Activated naive CD8-positive, alpha-beta T cell treated with anti-CD3 and anti-CD28 coated beads, Interleukin-2, amount 10 ng/mL, durations not matched to agents 7 days and 5 days (primary cell): ENCODE results near the gene DHRS4L2. TPM values are rescaled to one million over a fixed set of nuclear protein-coding genes. Genes with fewer than 3 reads are reported as not detected.
"Not testable (repeated sequence)": the region's sequence is repeated elsewhere in the genome, so short reads cannot be mapped to it uniquely, and the experiment has no call there.

Source experiments
- ATAC-seq: fragments of 150-1000 bp; cut with Tn5 transposase; one replicate; pipeline ENCODE4 v1.10.0; 2021; ENCODE audit warnings: low read depth, moderate library complexity
- POLR2A ChIA-PET: fragments of 350-600 bp; sonication (Branson Sonifier 250); formaldehyde crosslinking; loops from one replicate; lab custom pipeline; 2021; ENCODE audit warnings: antibody characterized with exemption; lab: Charles Lee
- DNase-seq: peaks from one replicate; pipeline ENCODE4 v3.0.0; 2021
- H3K27ac Mint-ChIP-seq: one replicate; pipeline ENCODE4 v1.8.0; 2022; ENCODE audit warnings: mild to moderate bottlenecking, mixed read lengths
- H3K27me3 Mint-ChIP-seq: one replicate; pipeline ENCODE4 v1.8.0; 2022; ENCODE audit warnings: mild to moderate bottlenecking, moderate library complexity, mixed read lengths
- H3K36me3 Mint-ChIP-seq: one replicate; pipeline ENCODE4 v1.8.0; 2021; ENCODE audit warnings: mild to moderate bottlenecking, mixed read lengths
- H3K4me1 Mint-ChIP-seq: one replicate; pipeline ENCODE4 v1.8.0; 2021; ENCODE audit warnings: mixed read lengths
- H3K4me3 Mint-ChIP-seq: one replicate; pipeline ENCODE4 v1.8.0; 2022; ENCODE audit warnings: mild to moderate bottlenecking, moderate library complexity, mixed read lengths
- H3K9me3 Mint-ChIP-seq: one replicate; pipeline ENCODE4 v1.8.0; 2021; ENCODE audit warnings: mixed read lengths
- total RNA-seq, 2 experiments: library from RNA; stranded (reverse); gene quantifications; one replicate each; pipeline ENCODE4 v1.2.3, GENCODE V29; 2021

The DHRS4L2 gene
- total RNA-seq, 2 experiments from 2014 or later = 17.7 to 20.9 TPM

DNA sequence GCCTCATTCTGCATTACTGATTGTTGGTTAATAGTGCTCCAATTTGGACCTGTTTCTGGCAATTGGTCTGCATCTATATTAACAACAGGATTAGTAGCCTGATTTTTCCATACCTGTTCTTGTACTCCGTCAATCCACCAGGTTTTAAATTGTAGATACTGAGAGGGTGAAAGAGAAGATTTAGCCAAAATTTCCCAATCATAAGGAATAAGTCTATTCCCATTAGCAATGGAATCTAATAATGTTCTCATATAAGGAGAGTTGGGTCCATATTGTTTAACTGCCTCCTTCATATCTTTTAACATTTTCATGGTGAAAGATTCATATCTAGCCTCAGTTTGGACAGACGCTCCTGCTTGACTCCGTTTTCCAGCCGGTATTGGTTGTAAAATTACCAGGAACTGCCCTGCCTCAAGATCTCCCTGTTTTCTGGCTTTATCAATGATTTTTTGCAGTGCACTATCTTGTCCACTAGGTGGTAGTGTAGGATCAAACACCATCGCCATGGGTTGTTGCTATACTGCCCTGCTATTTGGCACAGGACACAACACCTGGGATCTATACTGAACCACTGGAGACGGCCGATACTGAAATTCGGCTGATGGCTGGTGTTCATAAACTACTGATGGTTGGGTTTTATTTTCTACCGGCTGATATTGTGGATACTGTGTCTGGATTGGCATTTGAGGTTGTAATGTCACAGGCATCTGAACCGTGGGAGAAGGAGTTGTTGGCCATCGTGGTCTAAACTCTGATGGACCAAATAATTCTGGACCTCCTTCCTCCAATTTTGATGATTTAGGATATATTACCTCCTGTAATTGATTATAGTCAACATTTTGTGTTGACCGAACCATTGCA lies 25.2 kb downstream of the DHRS4L2 start:
- Mint-ChIP-seq H3K9me3 (peaks cover under 1% of the 10 kb centered on the region), H3K27ac (no peak overlapping the region), H3K27me3 (peaks cover 7% of the 10 kb centered on the region), H3K4me3 (no peak overlapping the region), H3K36me3 (peaks cover 4% of the 10 kb centered on the region), H3K4me1 (peaks cover 15% of the 10 kb centered on the region)
- DNase-seq (no peak), ATAC-seq (peak; percentile 81)
- POLR2A ChIA-PET = no interaction called here

DNA sequence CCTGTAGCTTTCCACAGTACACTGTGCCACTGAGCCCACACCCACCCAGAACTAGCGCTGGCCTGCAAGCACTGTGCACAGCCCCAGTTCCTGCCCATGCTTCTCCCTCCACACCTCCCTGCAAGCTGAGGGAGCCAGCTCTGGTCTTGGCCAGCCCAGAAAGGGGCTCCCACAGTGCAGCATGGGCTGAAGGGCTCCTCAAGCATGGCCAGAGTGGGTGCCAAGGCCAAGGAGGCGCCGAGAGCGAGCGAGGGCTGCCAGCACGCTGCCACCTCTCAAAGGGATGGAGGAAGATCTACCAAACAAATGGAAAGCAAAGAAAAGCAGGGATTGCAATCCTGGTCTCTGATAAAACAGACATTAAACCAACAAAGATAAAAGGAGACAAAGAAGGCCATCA lies 27.0 kb downstream of the DHRS4L2 start:
- H3K4me3 Mint-ChIP-seq, H3K4me1 Mint-ChIP-seq, H3K27ac Mint-ChIP-seq, POLR2A ChIA-PET, ATAC-seq, H3K36me3 Mint-ChIP-seq, DNase-seq, H3K9me3 Mint-ChIP-seq, H3K27me3 Mint-ChIP-seq: not testable (repeated sequence)

DNA sequence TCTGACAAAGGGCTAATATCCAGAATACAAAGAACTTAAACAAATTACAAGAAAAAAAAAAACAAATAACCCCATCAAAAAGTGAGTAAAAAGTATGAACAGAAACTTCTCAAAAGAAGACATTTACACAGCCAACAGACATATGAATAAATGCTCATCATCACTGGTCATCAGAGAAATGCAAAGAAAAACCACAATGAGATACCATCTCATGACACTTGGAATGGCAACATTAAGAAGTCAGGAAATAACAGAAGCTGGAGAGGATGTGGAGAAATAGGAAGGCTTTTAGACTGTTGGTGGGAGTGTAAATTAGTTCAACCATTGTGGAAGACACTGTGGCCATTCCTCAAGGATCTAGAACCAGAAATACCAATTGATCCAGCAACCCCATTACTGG lies 30.2 kb downstream of the DHRS4L2 start:
- H3K27me3 Mint-ChIP-seq, H3K36me3 Mint-ChIP-seq, DNase-seq, H3K4me3 Mint-ChIP-seq, POLR2A ChIA-PET, H3K27ac Mint-ChIP-seq, H3K9me3 Mint-ChIP-seq, H3K4me1 Mint-ChIP-seq, ATAC-seq: not testable (repeated sequence)

DNA sequence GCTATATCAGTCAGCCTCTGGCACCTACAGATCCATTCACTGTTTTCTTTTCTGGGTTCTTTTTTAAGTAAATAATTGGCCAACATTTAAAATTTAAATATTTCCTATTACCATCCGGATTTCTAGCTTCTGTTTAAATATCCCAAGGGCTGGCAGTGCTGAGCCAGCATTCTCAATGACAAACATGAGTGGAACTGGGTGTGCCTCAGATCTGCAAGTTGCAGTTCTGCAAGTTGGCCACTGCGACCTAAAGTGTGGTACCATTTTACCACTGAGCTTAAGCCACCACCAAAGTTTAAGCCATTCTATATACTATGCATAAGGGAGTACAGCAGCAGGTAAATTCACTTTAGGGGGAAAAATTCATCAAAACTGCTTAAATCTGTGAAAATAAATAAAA lies 31.2 kb downstream of the DHRS4L2 start:
- H3K27ac Mint-ChIP-seq, H3K36me3 Mint-ChIP-seq, H3K27me3 Mint-ChIP-seq, ATAC-seq, POLR2A ChIA-PET, H3K4me1 Mint-ChIP-seq, DNase-seq, H3K4me3 Mint-ChIP-seq, H3K9me3 Mint-ChIP-seq: not testable (repeated sequence)

DNA sequence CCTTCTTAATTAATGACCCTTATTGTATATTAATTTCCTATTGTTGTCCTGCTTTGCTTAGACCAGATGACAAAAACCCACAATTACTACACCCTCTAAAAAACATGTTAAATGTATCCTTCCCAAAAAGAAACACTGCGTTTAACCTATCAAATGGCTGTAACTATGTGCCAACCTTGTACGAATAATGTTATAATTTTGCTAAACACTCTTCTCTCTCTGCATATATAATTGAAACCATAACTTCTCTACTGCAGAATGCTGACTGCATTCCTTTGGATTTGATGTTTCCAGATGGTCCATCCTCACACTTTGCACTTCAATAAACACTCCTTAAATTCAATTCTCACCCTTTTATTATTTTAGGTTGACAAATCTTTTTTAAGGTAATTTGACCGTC lies 31.8 kb downstream of the DHRS4L2 start:
- H3K4me3 Mint-ChIP-seq, H3K4me1 Mint-ChIP-seq, POLR2A ChIA-PET: not testable (repeated sequence)

DNA sequence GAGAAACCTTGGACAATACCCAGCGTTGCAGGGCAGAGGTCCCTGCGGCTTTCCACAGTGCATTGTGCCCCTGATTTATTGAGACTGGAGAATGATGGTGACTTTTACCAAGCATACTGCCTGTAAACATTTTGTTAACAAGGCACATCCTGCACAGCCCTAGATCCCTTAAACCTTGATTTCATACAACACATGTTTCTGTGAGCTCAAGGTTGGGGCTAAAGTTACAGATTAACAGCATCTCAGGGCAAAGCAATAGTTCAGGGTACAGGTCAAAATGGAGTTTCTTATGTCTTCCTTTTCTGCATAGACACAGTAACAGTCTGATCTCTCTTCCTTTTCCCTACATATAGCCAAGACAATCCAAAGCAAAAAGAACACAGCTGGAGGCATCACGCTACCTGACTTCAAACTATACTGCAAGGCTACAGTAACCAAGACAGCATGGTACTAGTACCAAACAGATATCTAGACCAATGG lies 36.2 kb downstream of the DHRS4L2 start:
- H3K9me3 Mint-ChIP-seq, H3K36me3 Mint-ChIP-seq: not testable (repeated sequence)

More for the DNA sequence above, 31.8 kb downstream of the DHRS4L2 start:
- H3K36me3 Mint-ChIP-seq, H3K27me3 Mint-ChIP-seq, H3K27ac Mint-ChIP-seq, DNase-seq, ATAC-seq, H3K9me3 Mint-ChIP-seq: not testable (repeated sequence)

DNA sequence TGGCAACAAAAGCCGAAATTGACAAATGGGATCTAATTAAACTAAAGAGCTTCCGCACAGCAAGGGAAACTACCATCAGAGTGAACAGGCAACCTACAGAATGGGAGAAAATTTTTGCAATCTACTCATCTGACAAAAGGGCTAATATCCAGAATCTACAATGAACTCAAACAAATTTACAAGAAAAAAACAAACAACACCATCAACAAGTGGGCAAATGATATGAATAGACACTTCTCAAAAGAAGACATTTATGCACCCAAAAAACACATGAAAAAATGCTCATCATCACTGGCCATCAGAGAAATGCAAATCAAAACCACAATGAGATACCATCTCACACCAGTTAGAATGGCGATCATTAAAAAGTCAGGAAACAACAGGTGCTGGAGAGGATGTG lies 41.0 kb downstream of the DHRS4L2 start:
- POLR2A ChIA-PET, H3K4me1 Mint-ChIP-seq: not testable (repeated sequence)

More for the DNA sequence above, 36.2 kb downstream of the DHRS4L2 start:
- peaks cover 17% of the 10 kb centered on the region for H3K27me3 Mint-ChIP-seq
- ATAC-seq, H3K4me1 Mint-ChIP-seq, DNase-seq, H3K27ac Mint-ChIP-seq, POLR2A ChIA-PET, H3K4me3 Mint-ChIP-seq: not testable (repeated sequence)

DNA sequence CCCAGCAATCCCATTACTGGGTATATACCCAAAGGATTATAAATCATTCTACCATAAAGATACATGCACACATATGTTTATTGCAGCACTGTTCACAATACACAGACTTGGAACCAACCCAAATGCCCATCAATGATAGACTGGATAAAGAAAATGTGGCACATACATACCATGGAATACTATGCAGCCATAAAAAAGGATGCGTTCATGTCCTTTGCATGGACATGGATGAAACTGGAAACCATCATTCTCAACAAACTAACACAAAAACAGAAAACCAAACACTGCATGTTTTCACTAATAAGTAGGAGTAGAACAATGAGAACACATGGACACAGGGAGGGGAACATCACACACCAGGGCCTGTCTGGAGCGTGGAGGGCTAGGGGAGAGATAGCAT lies 42.6 kb downstream of the DHRS4L2 start:
- DNase-seq, H3K27ac Mint-ChIP-seq, ATAC-seq, H3K4me3 Mint-ChIP-seq, POLR2A ChIA-PET, H3K4me1 Mint-ChIP-seq, H3K36me3 Mint-ChIP-seq: not testable (repeated sequence)
- Mint-ChIP-seq H3K27me3 (peaks cover 17% of the 10 kb centered on the region), H3K9me3 (peaks cover 17% of the 10 kb centered on the region)

More for the DNA sequence above, 41.0 kb downstream of the DHRS4L2 start:
- not testable (repeated sequence) for H3K36me3 Mint-ChIP-seq, ATAC-seq, DNase-seq, H3K4me3 Mint-ChIP-seq, H3K27ac Mint-ChIP-seq
- Mint-ChIP-seq H3K27me3 (peaks cover 20% of the 10 kb centered on the region), H3K9me3 (peaks cover 17% of the 10 kb centered on the region)

DNA sequence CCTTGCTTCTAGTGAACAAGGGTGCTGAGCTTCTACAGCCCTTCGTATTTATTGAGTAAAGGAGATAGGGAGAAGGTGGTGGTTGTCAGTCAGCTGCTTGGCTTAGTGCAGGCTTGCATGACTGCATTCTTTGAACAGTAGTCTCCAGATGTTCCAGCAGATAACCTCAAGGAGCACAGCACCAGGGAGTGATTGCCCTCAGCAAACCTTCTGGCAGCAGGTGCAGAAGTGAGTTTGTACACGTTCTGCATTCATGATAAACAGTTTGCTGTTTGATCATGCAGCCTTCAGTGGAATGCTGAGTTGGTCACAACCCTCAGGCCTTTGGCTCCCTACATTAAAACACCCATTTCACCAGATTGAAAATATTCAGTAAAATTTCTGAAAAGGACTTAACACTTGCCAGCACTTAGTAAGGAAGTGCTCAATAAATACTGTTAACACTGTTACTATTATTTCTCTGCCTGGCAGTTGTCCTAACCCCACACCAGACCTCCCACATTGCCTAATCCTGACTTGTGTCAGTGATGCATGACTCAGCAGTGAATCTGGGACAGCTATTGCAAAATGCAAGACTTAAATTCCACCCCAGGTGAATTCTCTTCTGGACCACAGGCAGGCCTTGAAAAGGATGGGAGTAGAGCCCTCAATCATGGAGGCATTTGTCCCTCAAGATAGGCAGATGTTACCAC lies 44.1 kb downstream of the DHRS4L2 start:
- POLR2A ChIA-PET = interaction anchor here (0.6 kb wide), 1 partner anchor 11 kb away, joined by 3 read pairs; no protein-coding TSS in a partner anchor
- ATAC-seq (no peak), DNase-seq (no peak)
- H3K4me3 Mint-ChIP-seq = no peak overlapping the region
- H3K4me1 Mint-ChIP-seq = peaks cover 10% of the 10 kb centered on the region
- no peak overlapping the region for H3K27ac Mint-ChIP-seq
- peaks cover 9% of the 10 kb centered on the region for H3K27me3 Mint-ChIP-seq
- peaks cover 4% of the 10 kb centered on the region for H3K36me3 Mint-ChIP-seq
- H3K9me3 Mint-ChIP-seq = peaks cover 17% of the 10 kb centered on the region

DNA sequence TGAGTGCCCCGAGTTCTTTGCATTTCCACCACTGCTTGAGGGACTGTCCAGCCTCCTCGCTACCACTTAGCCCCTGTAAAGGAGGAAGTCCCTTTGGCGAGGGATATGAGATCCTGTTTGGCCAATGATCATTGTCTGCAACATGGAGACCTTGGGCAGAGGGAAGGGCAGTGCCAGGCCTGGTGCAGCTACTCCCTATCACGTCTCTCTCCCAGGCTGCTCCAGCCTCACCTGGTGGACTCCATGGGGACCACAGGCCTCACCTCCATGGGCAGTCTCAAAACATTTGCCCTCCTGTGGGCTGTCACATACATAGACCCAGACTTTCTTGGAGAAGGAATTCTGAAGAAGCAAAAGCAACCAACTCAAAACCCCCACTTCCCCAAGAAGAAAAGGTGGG lies 47.0 kb downstream of the DHRS4L2 start:
- POLR2A ChIA-PET = interaction anchor here (0.9 to 1.8 kb wide), 4 partner anchors 16 to 79 kb away, joined by 3 to 5 read pairs (median 4); partner anchors contain the start of genes CARMIL3, DCAF11 and NRL
- H3K36me3 Mint-ChIP-seq, DNase-seq, H3K27me3 Mint-ChIP-seq: not testable (repeated sequence)
- H3K27ac Mint-ChIP-seq = peak overlapping the region; percentile 54
- peak; percentile 10 for ATAC-seq
- peaks cover 15% of the 10 kb centered on the region for H3K4me1 Mint-ChIP-seq
- peak overlapping the region; percentile 94 for H3K4me3 Mint-ChIP-seq
- H3K9me3 Mint-ChIP-seq = peaks cover 17% of the 10 kb centered on the region

DNA sequence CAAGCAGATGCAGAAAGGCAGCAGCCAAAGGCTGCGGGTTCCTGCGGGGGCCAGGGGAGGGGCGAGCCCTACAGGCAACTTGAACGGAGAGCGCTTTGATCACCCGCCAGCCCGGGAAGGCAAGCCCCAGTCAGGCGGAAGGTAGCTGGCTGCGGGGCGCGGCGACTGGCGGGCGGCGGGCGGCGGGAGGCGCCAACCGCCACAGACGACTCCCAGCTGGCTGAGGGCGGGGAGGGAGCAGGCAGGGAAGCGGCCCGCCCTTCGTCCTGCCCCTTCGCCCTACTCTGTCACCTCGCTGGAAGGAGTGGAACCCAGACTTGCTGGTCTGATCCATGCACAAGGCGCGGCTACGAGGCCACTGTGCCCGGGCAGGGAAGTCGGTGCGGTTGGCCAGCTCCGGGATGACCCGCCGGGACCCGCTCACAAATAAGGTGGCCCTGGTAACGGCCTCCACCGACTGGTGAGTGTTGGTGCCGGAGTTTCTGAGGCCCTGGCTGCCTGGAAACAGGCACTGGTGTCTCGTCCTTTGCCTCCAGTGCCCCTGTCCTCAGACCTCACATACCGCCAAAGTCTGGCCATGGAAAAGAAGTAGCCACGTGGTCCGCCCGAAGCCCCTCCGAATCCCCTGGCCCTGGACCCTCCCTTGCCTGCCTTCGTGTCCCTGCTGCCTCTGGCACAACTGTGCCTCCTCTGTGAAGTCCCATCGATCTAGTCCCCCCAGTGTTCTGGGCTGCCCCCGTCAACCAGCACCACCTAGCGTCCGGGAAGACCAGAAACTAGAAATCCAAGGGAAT lies 47.6 kb downstream of the DHRS4L2 start:
- peaks cover 12% of the 10 kb centered on the region for H3K9me3 Mint-ChIP-seq
- peak overlapping the region; percentile 88 for H3K27ac Mint-ChIP-seq
- H3K4me1 Mint-ChIP-seq = peaks cover 15% of the 10 kb centered on the region
- H3K4me3 Mint-ChIP-seq = peak overlapping the region; percentile 94
- POLR2A ChIA-PET = interaction anchor here (0.9 to 1.8 kb wide), 4 partner anchors 16 to 78 kb away, joined by 3 to 5 read pairs (median 4); partner anchors contain the start of genes CARMIL3, DCAF11 and NRL
- H3K36me3 Mint-ChIP-seq = peaks cover 4% of the 10 kb centered on the region
- DNase-seq = peak; percentile 74
- peaks cover 11% of the 10 kb centered on the region for H3K27me3 Mint-ChIP-seq
- ATAC-seq = peak; percentile 78

DNA sequence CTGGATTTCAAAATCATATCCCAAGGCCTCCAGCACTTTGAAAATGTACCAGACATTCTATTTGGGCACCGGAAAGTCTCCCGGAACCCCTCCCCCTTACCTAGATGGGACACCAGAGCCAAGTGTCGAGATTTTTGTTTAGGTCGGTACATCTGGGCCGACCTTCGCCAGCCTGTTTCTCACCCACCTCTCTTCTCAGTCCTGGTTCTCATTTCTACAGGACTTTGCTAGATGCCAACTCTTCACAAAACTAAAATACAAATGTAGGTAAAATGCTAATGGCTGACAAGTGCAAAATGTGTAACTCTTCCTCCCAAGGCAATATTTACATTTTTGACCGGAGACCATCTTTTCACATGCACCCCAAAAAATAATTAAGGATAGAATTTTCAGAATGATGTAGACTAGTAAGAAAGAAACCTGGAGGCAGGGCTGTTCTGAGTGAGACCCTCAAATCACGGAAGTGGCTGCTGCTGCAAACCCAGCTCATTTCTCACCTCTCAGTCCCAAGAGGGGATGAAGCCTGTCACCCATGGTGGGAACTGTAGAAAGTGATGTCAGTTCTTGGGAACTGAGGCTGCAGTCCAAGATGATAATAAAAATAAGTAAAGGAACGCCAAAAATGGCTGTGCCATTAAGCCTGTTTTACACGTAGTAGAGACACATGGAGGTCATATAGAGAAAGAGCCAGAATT lies 48.4 kb downstream of the DHRS4L2 start:
- Mint-ChIP-seq H3K27me3 (peaks cover 16% of the 10 kb centered on the region), H3K27ac (peak overlapping the region; percentile 88), H3K4me1 (peaks cover 15% of the 10 kb centered on the region), H3K9me3 (peaks cover 10% of the 10 kb centered on the region), H3K4me3 (peak overlapping the region; percentile 94)
- POLR2A ChIA-PET = interaction anchor here (1.3 to 1.8 kb wide), 2 partner anchors 15 to 77 kb away, joined by 5 read pairs; partner anchors contain the start of genes CARMIL3, DCAF11 and NRL
- not testable (repeated sequence) for DNase-seq, H3K36me3 Mint-ChIP-seq
- peak; percentile 4 for ATAC-seq
